Measurements from ENCODE around the gene U2AF1L4. TPM values are rescaled to one million over a fixed set of nuclear protein-coding genes. Genes with fewer than 3 reads are reported as not detected.

Gene U2AF1L4
- total and polyA plus RNA-seq, 2 experiments from 2014 or later = 27.4 to 60.7 TPM

DNA sequence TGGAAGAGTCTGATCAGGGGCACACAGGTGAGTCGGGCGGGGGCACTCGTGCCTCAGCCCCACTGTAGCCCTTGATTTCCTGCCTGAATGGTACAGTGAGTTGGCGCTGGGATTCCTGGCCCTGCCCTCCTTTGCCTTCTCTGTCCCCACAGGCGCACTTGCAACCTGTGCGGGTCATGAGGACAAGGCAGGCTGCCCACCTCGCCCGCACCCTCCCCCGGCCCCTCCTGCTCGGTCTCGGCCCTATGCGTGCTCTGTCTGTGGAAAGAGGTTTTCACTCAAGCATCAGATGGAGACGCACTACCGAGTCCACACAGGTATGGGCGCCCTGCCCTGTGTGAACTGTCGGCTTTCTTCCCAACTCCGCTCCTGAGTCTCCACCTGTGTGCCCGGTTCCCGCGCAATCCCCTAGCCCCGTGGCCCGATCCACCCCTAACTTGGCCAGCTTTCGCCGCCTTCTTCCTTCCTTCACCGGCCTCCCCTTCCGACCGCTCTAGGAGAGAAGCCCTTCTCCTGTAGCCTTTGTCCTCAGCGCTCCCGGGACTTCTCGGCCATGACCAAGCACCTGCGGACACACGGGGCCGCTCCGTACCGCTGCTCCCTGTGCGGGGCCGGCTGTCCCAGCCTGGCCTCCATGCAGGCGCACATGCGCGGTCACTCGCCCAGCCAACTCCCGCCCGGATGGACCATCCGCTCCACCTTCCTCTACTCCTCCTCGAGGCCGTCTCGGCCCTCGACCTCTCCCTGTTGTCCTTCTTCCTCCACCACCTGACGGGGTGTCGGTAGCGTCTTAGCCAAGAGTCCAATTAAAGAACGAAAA, 29.0 kb downstream of the U2AF1L4 start:
- WGBS (ENCODE audit: low lambda C conversion rate, missing lambda C conversion rate) = 4% methylated on average over 44 of the region's 52 CpGs
- Histone ChIP-seq H3K4me2 (peak overlapping the region; percentile 89), H4K20me1 (ENCODE audit: insufficient read depth, poor library complexity, severe bottlenecking) (peaks cover 18% of the 10 kb centered on the region), H3K4me3 (peak overlapping the region; percentile 43), H3K36me3 (replicated peaks; ENCODE audit: insufficient read depth, low read depth) (no peaks in the 10 kb centered on the region), H2AFZ (peak overlapping the region; percentile 81), H3K9me3 (ENCODE audit: low read depth) (no peaks in the 10 kb centered on the region), H3K79me2 (peaks cover 38% of the 10 kb centered on the region), H3K9me2 (replicated peaks; ENCODE audit: insufficient read depth) (no peaks in the 10 kb centered on the region), H3K27me3 (no peaks in the 10 kb centered on the region), H3K4me1 (ENCODE audit: insufficient read depth) (peaks cover 15% of the 10 kb centered on the region), H3K27ac (peak overlapping the region; percentile 89)
- DNase-seq (ENCODE audit: low spot score) = peak; percentile 80
- TF ChIP-seq, protein P1, sequence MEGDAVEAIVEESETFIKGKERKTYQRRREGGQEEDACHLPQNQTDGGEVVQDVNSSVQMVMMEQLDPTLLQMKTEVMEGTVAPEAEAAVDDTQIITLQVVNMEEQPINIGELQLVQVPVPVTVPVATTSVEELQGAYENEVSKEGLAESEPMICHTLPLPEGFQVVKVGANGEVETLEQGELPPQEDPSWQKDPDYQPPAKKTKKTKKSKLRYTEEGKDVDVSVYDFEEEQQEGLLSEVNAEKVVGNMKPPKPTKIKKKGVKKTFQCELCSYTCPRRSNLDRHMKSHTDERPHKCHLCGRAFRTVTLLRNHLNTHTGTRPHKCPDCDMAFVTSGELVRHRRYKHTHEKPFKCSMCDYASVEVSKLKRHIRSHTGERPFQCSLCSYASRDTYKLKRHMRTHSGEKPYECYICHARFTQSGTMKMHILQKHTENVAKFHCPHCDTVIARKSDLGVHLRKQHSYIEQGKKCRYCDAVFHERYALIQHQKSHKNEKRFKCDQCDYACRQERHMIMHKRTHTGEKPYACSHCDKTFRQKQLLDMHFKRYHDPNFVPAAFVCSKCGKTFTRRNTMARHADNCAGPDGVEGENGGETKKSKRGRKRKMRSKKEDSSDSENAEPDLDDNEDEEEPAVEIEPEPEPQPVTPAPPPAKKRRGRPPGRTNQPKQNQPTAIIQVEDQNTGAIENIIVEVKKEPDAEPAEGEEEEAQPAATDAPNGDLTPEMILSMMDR (IDR thresholded peaks at IDR 0.05; ENCODE audit: poor library complexity) = no peak
- TF ChIP-seq EZH2phosphoT487 (IDR thresholded peaks at IDR 0.05; ENCODE audit: low read depth, severe bottlenecking, unreplicated experiment) = no peak
- TF ChIP-seq EZH2 (IDR thresholded peaks at IDR 0.05; ENCODE audit: borderline replicate concordance) = no peak

- peak overlapping the region; percentile 43 for H3K4me3 ChIP-seq
- H3K36me3 ChIP-seq (replicated peaks; ENCODE audit: insufficient read depth, low read depth) = no peaks in the 10 kb centered on the region
- H3K79me2 ChIP-seq = peaks cover 30% of the 10 kb centered on the region
- H3K4me2 ChIP-seq = peak overlapping the region; percentile 89
- peaks cover 15% of the 10 kb centered on the region for H3K4me1 ChIP-seq (ENCODE audit: insufficient read depth)
- no peaks in the 10 kb centered on the region for H3K27me3 ChIP-seq
- no peaks in the 10 kb centered on the region for H3K9me2 ChIP-seq (replicated peaks; ENCODE audit: insufficient read depth)
- 85% methylated on average over 7 of the region's 7 CpGs for WGBS (ENCODE audit: low lambda C conversion rate, missing lambda C conversion rate)
- no peak for TF ChIP-seq EZH2phosphoT487 (IDR thresholded peaks at IDR 0.05; ENCODE audit: low read depth, severe bottlenecking, unreplicated experiment)
- TF ChIP-seq, protein P1 (IDR thresholded peaks at IDR 0.05; ENCODE audit: poor library complexity) = no peak
- TF ChIP-seq EZH2 (IDR thresholded peaks at IDR 0.05; ENCODE audit: borderline replicate concordance) = no peak
- DNase-seq (ENCODE audit: low spot score) = no peak
- H4K20me1 ChIP-seq (ENCODE audit: insufficient read depth, poor library complexity, severe bottlenecking) = peaks cover 17% of the 10 kb centered on the region
- no peak overlapping the region for H2AFZ ChIP-seq
- H3K9me3 ChIP-seq (ENCODE audit: low read depth) = no peaks in the 10 kb centered on the region
- H3K27ac ChIP-seq = no peak overlapping the region
Observed at GRCh38 chr19:35715355-35715809, 29.8 kb downstream of the U2AF1L4 start.

GRCh38 chr19:35714601-35715354, 30.4 kb downstream of the U2AF1L4 start:
- TF ChIP-seq EZH2phosphoT487 (IDR thresholded peaks at IDR 0.05; ENCODE audit: low read depth, severe bottlenecking, unreplicated experiment) = no peak
- no peak for TF ChIP-seq EZH2 (IDR thresholded peaks at IDR 0.05; ENCODE audit: borderline replicate concordance)
- TF ChIP-seq, protein P1 (IDR thresholded peaks at IDR 0.05; ENCODE audit: poor library complexity) = no peak
- no peaks in the 10 kb centered on the region for H3K36me3 ChIP-seq (replicated peaks; ENCODE audit: insufficient read depth, low read depth)
- H3K79me2 ChIP-seq = peaks cover 24% of the 10 kb centered on the region
- DNase-seq (ENCODE audit: low spot score) = no peak
- no peak overlapping the region for H2AFZ ChIP-seq
- no peaks in the 10 kb centered on the region for H3K9me2 ChIP-seq (replicated peaks; ENCODE audit: insufficient read depth)
- H4K20me1 ChIP-seq (ENCODE audit: insufficient read depth, poor library complexity, severe bottlenecking) = peaks cover 12% of the 10 kb centered on the region
- H3K4me3 ChIP-seq = no peak overlapping the region
- no peak overlapping the region for H3K4me2 ChIP-seq
- 76% methylated on average over 14 of the region's 14 CpGs for WGBS (ENCODE audit: low lambda C conversion rate, missing lambda C conversion rate)
- peaks cover 15% of the 10 kb centered on the region for H3K4me1 ChIP-seq (ENCODE audit: insufficient read depth)
- H3K27me3 ChIP-seq = no peaks in the 10 kb centered on the region
- H3K27ac ChIP-seq = no peak overlapping the region
- no peaks in the 10 kb centered on the region for H3K9me3 ChIP-seq (ENCODE audit: low read depth)

Data from hepatocyte (in vitro differentiated cells).